ENCODE data around the gene CLRN2. TPM values are rescaled to one million over a fixed set of nuclear protein-coding genes. Genes with fewer than 3 reads are reported as not detected.

CLRN2 gene
- total RNA-seq, 1 donor from 2014 or later: not detected

GRCh38 chr4:17546222-17546621, 31.3 kb downstream of the CLRN2 start:
- Mint-ChIP-seq H3K36me3 (no peaks in the 10 kb centered on the region), H3K4me1 (peaks cover 3% of the 10 kb centered on the region), H3K4me3 (no peak overlapping the region), H3K9me3 (no peaks in the 10 kb centered on the region), H3K27ac (no peak overlapping the region), H3K27me3 (ENCODE audit: low read depth) (peaks cover 6% of the 10 kb centered on the region)
- TF ChIP-seq, protein P1, sequence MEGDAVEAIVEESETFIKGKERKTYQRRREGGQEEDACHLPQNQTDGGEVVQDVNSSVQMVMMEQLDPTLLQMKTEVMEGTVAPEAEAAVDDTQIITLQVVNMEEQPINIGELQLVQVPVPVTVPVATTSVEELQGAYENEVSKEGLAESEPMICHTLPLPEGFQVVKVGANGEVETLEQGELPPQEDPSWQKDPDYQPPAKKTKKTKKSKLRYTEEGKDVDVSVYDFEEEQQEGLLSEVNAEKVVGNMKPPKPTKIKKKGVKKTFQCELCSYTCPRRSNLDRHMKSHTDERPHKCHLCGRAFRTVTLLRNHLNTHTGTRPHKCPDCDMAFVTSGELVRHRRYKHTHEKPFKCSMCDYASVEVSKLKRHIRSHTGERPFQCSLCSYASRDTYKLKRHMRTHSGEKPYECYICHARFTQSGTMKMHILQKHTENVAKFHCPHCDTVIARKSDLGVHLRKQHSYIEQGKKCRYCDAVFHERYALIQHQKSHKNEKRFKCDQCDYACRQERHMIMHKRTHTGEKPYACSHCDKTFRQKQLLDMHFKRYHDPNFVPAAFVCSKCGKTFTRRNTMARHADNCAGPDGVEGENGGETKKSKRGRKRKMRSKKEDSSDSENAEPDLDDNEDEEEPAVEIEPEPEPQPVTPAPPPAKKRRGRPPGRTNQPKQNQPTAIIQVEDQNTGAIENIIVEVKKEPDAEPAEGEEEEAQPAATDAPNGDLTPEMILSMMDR (IDR thresholded peaks at IDR 0.05; ENCODE audit: unreplicated experiment): no peak
- no peak for DNase-seq (ENCODE audit: low spot score in 2 of 2, unreplicated experiment in 2 of 2)

DNA sequence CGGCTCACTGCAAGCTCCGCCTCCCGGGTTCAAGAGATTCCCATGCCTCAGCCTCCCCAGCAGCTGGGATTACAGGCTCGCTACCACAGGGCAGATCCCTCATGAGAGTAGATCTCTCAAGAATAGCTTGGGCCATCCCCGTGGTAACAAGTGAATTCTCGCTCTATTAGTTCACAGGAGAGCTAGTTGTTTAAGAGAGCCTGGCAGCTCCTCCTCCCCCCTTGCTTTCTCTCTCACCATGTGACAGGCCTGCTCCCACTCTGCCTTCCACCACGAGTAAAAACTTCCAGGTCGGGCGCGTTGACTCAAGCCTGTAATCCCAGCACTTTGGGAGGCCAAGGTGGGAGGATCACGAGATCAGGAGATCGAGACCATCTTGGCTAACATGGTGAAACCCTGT, 31.7 kb downstream of the CLRN2 start:
- no peak overlapping the region for H3K27ac Mint-ChIP-seq
- no peak for DNase-seq (ENCODE audit: low spot score in 2 of 2, unreplicated experiment in 2 of 2)
- H3K27me3 Mint-ChIP-seq (ENCODE audit: low read depth): peaks cover 10% of the 10 kb centered on the region
- no peak overlapping the region for H3K4me3 Mint-ChIP-seq
- H3K9me3 Mint-ChIP-seq: no peaks in the 10 kb centered on the region
- no peaks in the 10 kb centered on the region for H3K36me3 Mint-ChIP-seq
- TF ChIP-seq, protein P1 (IDR thresholded peaks at IDR 0.05; ENCODE audit: unreplicated experiment): no peak
- peaks cover 3% of the 10 kb centered on the region for H3K4me1 Mint-ChIP-seq

DNA sequence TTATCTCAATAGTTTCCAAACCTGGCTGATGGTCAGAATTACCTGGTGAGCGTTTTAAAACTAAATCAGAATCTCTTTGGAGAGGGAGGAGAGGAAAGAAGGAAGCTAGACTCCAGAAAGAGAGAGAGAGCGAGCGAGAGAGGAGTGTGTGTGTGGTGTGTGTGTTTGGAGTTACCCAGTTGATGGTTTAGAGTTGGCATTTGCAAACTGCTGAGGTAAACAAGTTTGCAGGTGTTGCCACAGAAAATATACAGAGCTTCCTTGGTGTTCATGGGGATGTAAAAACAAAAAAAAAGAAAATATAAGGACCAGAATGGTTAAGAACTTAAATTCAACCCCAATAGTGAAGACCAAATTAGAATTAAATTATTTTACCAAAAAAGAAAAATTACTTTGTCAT, 35.6 kb downstream of the CLRN2 start:
- H3K4me3 Mint-ChIP-seq: no peak overlapping the region
- no peak overlapping the region for H3K27ac Mint-ChIP-seq
- TF ChIP-seq, protein P1 (IDR thresholded peaks at IDR 0.05; ENCODE audit: unreplicated experiment): no peak
- no peak for DNase-seq (ENCODE audit: low spot score in 2 of 2, unreplicated experiment in 2 of 2)
- peaks cover 5% of the 10 kb centered on the region for H3K4me1 Mint-ChIP-seq
- H3K36me3 Mint-ChIP-seq: no peaks in the 10 kb centered on the region
- no peaks in the 10 kb centered on the region for H3K9me3 Mint-ChIP-seq
- H3K27me3 Mint-ChIP-seq (ENCODE audit: low read depth): peaks cover 18% of the 10 kb centered on the region

DNA sequence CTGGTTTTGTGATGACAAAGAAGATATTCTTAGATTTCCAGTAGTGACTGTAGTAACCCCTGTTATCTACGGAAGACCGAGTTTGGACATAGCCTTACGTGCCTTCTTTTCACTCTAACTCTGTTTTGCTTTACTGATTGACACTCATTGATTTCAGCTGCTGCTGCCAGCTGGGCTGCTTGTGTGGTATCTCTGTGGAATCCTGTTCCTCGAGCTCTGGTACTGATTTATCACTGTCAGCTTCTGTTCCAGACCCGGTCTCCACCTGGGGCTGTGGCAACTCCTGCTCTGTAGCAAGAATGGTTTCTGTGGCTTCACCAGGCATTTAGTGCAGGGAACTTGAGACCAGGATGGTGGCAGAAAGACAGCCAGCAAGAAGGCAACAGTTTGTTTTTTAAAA, 37.5 kb downstream of the CLRN2 start:
- Mint-ChIP-seq H3K4me1 (peaks cover 5% of the 10 kb centered on the region), H3K9me3 (no peaks in the 10 kb centered on the region), H3K27ac (no peak overlapping the region), H3K36me3 (no peaks in the 10 kb centered on the region), H3K27me3 (ENCODE audit: low read depth) (peaks cover 31% of the 10 kb centered on the region), H3K4me3 (no peak overlapping the region)
- TF ChIP-seq, protein P1 (IDR thresholded peaks at IDR 0.05; ENCODE audit: unreplicated experiment): no peak
- DNase-seq (ENCODE audit: low spot score in 2 of 2, unreplicated experiment in 2 of 2): no peak

DNA sequence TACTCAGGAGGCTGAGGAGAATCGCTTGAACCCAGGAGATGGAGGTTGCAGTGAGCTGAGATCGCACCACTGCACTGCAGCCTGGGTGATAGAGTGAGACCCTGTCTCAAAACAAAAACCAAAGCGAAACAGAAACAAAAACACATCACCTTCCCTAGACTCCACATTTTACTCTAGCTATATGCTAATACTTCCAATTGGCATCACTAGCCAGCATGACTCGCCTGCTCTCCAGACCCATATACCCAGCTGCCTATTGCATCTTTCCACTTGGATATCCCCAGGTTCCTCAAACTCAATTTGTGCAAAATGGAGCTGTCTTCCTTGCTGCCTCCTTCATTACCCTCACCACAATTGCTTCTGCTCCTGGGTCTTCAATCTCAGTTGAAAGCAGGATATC, 39.6 kb downstream of the CLRN2 start:
- TF ChIP-seq, protein P1 (IDR thresholded peaks at IDR 0.05; ENCODE audit: unreplicated experiment): no peak

GRCh38 chr4:17556498-17556897, 41.5 kb downstream of the CLRN2 start:
- Mint-ChIP-seq H3K36me3 (no peaks in the 10 kb centered on the region), H3K27ac (no peak overlapping the region), H3K27me3 (ENCODE audit: low read depth) (peaks cover 30% of the 10 kb centered on the region), H3K4me1 (peaks cover 5% of the 10 kb centered on the region), H3K9me3 (no peaks in the 10 kb centered on the region), H3K4me3 (no peak overlapping the region)
- TF ChIP-seq, protein P1 (IDR thresholded peaks at IDR 0.05; ENCODE audit: unreplicated experiment): no peak
- DNase-seq (ENCODE audit: low spot score in 2 of 2, unreplicated experiment in 2 of 2): no peak

More for the DNA sequence above, 39.6 kb downstream of the CLRN2 start:
- no peak for DNase-seq (ENCODE audit: low spot score in 2 of 2, unreplicated experiment in 2 of 2)
- H3K9me3 Mint-ChIP-seq: no peaks in the 10 kb centered on the region
- H3K4me1 Mint-ChIP-seq: peaks cover 5% of the 10 kb centered on the region
- peaks cover 33% of the 10 kb centered on the region for H3K27me3 Mint-ChIP-seq (ENCODE audit: low read depth)
- no peaks in the 10 kb centered on the region for H3K36me3 Mint-ChIP-seq
- no peak overlapping the region for H3K27ac Mint-ChIP-seq
- no peak overlapping the region for H3K4me3 Mint-ChIP-seq
